KG1 (cell line): ENCODE data around the gene RAD51B.
"Not testable (repeated sequence)": the region's sequence is repeated elsewhere in the genome, so short reads cannot be mapped to it uniquely, and the experiment has no call there.

Source experiments
- DNase-seq: peaks from one replicate; lab custom pipeline; 2025; lab: John Stamatoyannopoulos, UW

The RAD51B gene

DNA sequence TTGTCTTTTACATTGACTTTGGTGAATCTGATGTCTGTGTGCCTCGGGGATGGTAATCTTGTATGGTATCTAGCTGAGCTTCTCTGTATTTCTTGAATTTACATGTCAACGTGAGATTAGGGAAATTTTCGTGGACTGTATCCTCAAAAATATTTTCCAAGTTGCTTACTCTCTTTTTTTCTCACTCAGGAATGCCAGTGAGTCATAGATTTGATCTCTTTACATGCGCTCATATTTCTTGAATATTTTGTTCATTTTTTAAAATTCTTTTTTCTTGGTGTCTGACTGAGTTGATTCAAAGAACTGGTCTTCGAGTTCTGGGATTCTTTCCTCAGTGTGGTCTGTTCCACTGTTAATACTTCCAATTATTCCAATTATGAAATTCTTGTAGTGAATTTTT lies 207.7 kb downstream of the RAD51B start:
- no peak for DNase-seq

DNA sequence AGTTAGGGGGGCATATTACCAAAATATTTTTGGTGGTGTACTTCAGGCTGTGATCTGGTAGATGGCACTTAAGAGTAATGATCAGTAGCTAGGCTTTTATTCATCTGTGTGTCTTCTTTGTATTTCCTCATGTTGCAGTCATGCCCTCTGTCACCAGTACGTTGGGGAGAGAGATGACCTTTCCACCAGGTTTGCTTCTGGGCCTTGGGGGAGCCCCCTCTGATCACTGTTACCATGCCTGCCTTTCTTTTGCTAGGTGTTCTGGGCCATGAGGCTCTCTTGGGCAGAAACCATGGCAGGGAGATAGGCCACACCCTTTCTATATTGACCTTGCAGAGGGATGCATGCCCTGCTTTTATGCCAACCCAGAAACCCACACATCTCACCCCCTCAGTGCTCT lies 208.5 kb downstream of the RAD51B start:
- no peak for DNase-seq

DNA sequence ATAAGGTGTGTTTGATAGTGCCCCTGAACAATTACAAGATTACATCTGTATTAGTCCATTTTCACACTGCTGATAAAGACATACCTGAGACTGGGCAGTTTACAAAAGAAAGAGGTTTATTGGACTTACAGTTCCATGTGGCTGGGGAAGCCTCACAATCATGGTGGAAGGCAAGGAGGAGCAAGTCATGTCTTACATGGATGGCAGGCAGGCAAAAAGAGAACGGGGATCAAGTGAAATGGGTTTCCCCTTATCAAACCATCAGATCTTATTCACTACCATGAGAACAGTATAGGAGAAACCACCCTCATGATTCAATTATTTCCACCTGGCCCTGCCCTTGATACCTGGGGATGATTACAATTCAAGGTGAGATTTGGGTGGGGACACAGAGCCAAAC lies 211.4 kb downstream of the RAD51B start:
- not testable (repeated sequence) for DNase-seq

DNA sequence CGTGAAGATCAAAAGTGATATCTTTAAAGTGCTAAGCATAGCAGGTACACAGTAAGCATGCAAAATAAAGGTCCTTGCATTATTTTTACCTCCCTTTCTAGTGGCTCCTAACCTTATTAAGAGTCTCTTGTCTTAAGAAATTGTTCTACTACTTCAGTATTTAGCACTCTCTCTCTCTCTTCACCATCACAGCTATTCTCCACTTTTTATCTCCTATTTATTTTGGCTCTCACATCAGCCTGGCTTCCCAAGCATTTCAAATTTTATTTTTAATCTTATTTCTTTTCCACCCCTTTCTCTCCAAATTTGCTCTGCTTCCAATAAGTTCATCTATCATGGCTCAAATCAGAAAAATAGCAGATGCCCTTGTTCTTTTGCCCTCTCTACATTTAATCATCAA lies 212.6 kb downstream of the RAD51B start:
- DNase-seq = no peak

DNA sequence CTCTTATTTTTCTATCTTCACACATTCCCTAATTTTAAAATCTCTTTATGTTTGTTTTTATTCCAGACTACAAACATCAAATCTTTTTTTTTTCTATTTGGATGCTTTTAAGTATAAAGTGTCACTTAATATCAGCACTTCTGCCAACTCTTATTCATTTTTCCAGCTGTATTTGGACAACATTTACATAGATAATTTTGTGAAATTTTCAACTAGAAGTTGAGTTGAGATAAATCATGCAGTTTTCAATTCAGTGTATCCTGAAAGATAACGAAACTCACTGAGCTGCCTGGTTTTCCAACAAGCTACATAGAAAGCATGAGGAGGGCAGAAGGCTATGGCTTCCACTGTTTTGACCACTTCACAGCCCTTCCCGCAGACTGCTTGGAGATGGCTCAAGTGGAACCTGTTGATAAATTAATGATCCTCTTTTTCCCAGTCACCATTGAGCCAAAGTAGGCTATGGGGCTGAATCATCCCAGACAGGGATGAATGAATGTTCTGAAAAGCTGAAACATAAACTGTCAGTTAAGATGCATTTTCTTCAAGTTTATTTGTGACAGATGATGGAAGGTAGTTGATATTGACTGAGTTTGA lies 213.9 kb downstream of the RAD51B start:
- no peak for DNase-seq

DNA sequence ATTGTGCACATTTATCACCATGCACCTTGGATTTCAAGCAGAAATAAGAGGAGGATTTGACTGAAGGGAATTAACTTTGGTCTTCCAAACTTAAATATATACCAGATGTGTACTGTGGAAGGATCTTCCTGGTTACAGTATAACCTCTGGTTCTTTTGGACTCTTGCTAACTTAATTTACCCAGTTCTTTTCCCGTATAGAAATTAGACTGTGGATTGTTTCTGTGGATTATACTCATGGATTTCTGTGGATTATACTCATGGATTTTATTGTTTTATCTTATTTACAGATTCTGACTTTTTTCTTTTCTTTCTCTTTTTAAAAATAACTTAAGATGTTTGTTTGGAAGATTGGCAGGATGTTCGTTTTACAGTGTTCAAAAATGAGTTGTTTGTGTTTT lies 215.3 kb downstream of the RAD51B start:
- DNase-seq = no peak

DNA sequence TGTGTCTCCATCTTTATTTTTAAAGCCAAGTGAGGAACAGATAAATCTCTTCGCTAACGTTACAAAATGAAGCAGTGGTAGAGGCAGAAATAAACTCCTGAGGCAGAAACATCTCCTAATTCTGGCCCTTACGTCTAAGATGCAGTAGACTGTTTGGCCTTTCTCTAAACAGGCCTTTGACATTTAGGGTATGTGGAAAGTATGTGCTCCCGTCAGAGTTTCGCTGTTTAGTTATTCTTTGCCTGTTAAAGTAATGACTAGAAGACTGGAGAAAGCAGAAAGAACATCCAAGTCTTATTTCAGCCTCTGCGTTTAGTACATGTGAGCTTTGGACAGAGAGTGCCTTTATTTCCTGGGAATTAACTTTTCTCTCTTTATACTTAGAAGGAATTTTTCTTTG lies 216.6 kb downstream of the RAD51B start:
- DNase-seq = no peak

DNA sequence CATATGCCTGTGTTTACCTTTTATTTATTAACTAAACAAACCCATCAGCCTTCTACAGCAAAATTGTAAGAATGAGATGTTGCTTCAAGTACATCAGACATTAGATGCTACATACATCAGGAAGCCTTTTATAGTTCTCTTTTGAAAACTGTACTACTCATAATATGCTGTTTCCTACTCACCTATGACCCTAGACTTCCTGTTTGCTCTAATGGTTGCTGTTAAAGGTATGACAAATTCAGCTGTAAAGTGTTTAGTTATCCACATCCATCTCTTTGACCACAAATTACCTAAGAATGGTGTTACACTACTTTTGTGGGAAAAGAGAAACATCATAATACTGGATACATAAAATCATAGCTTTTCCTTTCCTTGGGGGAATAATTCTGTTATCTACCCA lies 220.0 kb downstream of the RAD51B start:
- DNase-seq = no peak

DNA sequence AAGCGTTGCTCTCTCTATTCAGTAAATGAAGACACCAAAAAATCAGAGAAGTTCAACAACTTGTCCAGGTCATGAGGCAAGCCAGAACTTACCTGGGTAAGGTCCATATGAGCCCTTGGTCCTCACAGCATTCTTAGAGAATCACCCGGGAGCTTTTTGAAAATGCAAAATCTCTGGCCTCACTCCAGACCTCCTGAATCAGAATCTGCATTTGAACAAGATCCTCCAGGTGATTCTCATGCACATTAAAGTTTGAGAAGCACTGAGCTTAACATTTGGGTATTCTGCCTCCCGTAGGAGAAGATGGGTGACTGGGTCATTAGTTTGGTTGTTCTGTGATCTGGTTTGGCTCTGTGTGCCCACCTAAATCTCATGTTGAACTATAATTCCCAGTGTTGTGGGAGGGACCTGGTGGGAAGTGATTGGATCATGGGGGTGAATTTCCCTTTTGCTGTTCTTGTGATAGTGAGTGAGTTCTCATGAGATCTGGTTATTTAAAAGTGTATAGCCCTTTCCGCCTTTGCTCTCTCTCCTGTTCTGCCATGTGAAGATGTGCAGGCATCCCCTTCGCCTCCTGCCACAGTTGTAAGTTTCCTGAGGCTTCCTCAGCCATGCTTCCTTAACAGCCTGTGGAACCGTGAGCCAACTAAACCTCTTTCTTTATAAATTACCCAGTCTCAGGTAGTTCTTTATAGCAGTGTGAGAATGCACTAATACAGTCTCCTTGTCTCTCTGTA lies 221.2 kb downstream of the RAD51B start:
- DNase-seq = no peak

DNA sequence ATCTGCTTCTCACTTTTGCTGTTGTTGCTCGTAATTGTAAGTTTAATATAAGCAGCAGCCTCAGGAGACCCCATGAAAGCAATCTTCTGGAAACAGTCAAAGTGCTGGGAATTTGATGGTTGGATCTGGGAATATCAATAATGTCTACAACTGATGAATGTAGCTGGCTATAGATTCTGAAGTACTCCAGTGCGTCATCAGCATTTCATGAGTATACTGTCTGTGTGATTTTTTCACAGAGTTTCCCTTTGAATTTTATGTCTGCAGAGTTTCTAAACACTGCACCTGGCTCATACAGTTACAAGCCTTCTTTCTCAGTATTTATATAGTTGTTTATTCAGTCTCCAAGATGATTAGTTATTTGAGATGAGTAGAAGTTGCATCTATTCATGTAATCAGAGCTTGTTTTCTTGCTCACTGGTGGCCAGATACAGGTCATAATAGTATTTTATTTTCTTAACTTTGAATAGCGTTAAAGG lies 222.3 kb downstream of the RAD51B start:
- DNase-seq = no peak

DNA sequence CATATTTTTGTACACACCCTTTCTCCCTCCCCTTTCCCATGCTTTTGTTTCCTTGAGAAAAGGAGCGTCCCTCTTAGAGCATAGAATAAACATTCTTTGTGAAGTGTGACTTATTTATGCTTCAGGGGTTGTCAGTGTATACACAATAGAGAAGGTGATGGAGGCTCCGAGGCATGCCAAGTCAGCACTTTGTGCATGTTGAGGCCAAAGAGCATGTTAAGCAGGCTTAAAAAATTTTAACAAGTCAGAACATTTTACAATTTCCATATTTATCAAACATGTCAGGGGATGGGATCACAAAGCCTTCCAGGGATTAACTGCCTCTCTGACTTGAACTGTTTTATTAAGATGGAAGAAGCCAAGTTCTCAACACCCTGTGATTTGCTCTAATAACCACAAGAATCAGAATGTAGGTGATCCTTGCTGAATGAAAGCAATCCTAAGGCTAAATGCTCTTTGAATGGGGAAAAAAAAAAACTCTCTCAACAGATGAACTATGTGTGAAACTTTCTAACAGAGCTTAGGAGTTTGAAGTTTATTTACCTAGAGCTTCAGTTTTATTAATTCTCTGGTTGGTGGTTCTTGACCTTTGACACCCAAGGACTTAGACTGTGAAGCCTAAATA lies 223.1 kb downstream of the RAD51B start:
- DNase-seq = no peak

DNA sequence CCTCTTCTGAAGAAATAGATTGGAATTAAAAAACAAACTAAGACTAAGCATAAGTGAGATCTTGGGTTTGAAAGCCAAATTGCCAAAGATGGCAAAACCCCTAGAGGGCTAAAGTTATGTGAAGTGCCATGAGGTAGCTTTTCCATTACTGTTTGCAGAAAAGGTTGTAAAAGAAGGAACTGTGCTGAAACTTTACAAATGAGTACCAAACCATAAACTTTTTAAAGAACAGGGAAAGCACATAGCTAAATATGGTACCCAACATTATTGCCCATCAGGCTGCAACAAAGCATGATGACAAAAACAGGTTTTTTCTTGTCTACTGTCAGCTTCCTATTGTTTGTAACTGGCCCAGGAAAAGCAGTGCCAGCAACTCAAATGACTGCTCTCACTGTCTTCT lies 224.2 kb downstream of the RAD51B start:
- no peak for DNase-seq

DNA sequence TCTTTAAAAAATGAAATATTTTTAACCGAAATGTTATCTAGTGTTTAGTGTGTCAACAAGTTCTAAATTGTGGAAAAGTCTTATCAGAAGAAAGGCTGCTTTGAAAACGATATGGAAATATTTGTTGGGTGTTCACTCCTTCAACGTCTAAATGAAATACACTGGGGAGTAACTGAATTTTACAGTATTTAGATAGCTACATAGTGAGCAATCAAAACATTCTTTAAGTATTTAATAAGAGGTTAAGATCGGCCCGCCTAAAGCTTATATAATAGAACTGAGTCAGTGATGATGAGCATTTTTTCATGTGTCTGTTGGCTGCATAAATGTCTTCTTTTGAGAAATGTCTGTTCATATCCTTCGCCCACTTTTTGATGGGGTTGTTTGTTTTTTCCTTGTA lies 228.3 kb downstream of the RAD51B start:
- no peak for DNase-seq

DNA sequence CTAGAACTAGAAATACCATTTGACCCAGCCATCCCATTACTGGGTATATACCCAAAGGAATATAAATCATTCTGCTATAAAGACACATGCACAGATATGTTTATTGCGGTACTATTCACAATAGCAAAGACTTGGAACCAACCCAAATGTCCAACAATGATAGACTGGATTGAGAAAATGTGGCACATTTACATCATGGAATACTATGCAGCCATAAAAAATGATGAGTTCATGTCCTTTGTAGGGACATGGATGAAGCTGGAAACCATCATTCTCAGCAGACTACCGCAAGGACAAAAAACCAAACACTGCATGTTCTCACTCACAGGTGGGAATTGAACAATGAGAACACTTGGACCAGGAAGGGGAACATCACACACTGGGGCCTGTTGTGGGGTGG lies 229.2 kb downstream of the RAD51B start:
- DNase-seq = not testable (repeated sequence)

DNA sequence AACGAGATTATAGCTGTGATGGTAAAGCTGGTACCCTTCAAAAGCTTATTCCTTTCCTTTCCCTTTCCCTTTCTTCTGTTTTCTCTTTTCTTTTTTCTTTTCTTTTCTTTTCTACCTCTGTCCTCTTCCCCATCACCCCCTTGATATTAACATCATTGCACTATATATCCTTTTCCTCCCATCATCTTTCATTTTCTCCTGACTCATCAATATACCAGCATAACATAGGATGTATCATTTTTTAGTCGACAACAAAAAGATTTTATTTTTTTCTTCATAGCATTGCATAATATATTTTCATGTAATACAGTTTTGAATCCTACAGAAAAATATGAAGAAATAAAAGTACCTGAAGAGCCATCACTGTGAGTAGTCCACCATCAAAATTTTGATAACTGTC lies 230.6 kb downstream of the RAD51B start:
- no peak for DNase-seq

DNA sequence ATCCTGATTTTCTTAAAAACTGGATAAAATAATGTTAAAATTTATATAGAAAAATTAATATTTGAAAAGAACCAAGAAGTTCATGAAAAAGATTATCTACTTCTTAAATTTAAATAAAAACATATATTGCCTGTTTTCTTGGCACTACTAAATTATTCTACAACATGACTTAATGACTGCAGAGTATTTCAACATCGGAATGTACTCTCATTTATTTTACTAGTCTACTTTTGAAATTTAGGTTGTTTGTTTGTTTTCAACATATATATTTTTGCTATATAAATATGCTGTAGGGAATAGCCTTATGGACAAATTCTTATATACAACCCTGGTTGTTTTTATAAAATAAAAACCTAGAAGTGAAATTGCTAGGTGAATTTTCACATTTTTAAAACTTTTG lies 231.6 kb downstream of the RAD51B start:
- DNase-seq = no peak

DNA sequence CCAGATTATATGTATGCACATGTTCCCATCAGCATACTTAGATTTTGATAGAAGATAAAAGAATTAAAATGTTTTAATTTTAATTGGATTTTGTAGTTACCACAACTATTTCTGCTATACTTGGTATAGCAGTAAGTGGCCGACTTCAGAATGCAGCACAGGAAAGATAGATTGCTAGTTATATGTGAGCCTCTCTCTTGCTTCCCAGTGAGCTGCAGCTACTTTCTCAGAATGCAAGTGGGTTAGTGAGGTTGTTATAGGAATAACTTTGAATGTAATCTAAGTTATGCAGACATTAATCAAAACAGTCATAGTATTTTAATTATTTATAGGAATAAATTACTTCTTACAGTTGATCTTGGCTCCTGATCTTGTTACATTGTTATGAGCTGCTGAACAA lies 240.6 kb downstream of the RAD51B start:
- DNase-seq = no peak

DNA sequence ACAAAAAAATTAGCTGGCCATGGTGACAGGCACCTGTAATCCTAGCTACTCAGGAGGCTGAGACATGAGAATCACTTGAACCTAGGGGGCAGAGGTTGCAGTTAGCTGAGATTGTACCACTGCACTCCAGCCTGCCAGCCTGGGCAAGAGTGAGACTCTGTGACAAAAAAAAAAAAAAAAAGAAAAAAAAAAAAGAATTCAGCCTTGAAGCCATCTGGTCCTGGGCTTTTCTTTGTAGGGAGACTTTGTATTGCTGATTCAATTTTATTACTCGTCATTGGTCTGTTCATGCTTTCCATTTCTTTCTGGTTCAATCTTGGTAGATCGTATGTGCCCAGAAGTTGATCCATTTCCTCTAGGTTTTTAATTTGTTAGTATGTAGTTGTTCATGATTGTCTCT lies 243.1 kb downstream of the RAD51B start:
- no peak for DNase-seq

DNA sequence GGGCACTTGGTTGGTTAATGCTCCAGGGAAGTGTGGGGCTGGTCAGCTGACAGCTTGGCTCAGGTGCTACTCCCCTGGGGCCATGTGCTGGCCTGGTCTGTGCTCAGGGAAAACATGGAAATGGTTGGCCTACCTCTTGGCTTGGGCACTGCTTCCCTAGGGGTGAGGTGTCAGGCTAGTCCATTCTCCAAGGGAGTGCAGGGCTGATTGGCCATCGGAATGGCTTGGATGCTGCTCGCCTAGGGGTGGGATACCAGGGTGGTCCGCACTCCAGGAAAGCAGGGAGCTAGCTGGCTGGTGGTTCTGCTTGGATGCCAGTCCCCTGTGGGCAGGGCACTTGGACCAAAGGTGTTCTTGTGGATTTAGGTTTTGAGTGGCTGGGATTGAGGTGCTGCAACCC lies 245.7 kb downstream of the RAD51B start:
- DNase-seq = no peak

DNA sequence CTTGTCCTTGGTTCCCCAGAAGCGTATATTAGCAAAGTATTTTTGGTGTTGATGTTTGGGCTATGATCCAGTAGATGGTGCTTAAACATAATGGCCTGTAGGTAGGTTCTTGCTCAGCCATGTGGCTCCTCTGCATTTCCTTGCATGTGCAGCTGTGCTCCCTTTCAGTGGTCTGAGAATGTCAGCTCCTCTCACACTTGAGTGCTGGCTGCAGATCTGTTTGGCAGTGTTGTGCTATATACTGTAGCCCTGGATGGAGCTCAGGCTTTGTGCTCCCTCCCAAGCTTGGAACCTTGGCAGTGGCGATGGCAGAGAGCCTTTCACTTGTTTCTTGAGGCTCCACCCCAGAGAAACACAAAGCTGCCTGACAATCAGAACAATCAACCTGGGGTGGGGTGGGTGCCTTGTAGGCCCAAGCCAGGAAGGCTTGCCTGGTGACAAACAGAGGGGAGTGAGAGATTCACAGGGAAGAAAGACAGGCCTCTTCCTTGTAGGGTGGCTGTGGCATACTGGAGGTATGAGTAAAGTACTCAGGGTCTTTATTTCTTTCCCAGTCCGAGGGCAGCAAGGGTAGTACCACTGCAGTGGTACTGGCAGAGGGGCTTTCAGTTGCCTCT lies 255.3 kb downstream of the RAD51B start:
- no peak for DNase-seq

DNA sequence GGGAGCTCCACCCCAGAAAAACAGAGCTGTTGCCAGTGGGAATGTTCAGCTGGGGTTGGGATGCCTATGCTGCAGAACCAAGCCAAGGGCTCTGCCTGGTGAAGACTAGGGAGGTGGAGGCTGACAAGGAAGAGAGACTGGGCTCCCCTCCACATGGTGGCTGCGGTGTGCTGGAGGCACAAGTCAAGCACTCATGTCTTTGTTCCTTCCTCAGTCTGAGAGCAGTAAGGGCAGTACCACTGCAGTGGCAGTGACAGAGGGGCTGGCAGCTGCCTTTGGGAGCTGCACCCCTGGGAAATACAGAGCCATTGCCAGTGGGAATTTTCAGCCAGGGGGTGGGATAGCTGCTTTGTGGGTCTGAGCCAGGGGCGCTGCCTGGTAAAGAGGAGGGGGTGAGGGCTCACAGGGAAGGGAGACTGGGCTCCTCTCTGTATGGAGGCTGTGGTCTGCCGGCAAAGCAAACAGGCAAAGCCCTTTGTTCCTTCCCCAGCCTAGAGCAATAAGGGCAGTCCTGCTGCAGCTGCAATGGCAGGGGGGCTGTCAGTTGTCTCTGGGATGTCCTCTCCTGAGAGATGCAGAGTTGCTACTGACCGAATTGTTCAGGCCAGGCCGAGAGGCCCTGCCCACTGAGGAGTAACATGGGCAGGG lies 255.9 kb downstream of the RAD51B start:
- no peak for DNase-seq

DNA sequence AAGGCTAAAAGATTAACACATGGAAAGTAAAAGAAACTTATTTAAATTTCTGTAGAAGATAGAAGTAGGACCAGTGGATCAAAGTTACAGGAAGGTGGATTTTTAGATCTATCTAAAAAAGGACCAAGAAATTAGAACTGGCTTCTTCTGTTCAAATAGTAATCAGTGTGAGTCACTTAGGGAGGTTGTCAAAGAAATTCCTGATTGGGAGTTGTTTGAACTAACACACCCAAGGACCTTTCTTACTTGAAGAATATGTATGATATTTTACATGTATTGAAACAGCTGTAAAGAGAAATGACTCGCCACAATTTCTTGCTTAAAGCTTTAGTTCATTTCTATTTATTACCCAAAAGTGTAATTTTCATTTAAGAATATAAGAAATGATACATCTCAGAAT lies 256.9 kb downstream of the RAD51B start:
- no peak for DNase-seq
